CD4-positive, CD25-positive, alpha-beta regulatory T cell (primary cell): ENCODE results near the gene PMFBP1. TPM values are rescaled to one million over a fixed set of nuclear protein-coding genes. Genes with fewer than 3 reads are reported as not detected.

Experiments used
- ATAC-seq, 2 donors: fragments of 150-1000 bp; cut with Tn5 transposase; one replicate each; pipeline ENCODE4 v1.10.0; 2021; ENCODE audit warnings: low read depth in 2 of 2, moderate number of reproducible peaks in 2 of 2, moderate library complexity in 1 of 2
- DNase-seq, 3 donors: peaks; one replicate each; pipeline versions ENCODE4 v3.0.0 to v3.0.0-alpha.2; 2012 to 2022; ENCODE audit warnings: mixed read lengths in 1 of 3
- H3K27ac ChIP-seq: one replicate; pipeline ENCODE4 v1.7.0; 2013; ENCODE audit warnings: mild to moderate bottlenecking, low read length; ENCODE audit not compliant: insufficient read depth, poor library complexity, severe bottlenecking
- H3K27me3 ChIP-seq: one replicate; pipeline ENCODE4 v1.7.0; 2013; ENCODE audit warnings: low read length; ENCODE audit not compliant: control insufficient read depth, insufficient read depth
- H3K36me3 ChIP-seq: one replicate; pipeline ENCODE4 v1.7.0; 2013; ENCODE audit warnings: mild to moderate bottlenecking, low read length, moderate library complexity; ENCODE audit not compliant: control insufficient read depth, insufficient read depth
- H3K4me1 ChIP-seq: 2 replicates; pipeline ENCODE4 v1.7.0; 2013; ENCODE audit warnings: mild to moderate bottlenecking, low read length; ENCODE audit not compliant: insufficient read depth, control insufficient read depth, poor library complexity, severe bottlenecking
- H3K4me3 ChIP-seq: one replicate; pipeline ENCODE4 v1.7.0; 2013; ENCODE audit warnings: low read depth, mild to moderate bottlenecking, low read length, moderate library complexity
- H3K9me3 ChIP-seq, 2 experiments: 1 replicate in 1 of 2; 2 replicates in 1 of 2; pipeline ENCODE4 v1.7.0; 2013; ENCODE audit warnings: low read length in 2 of 2, mild to moderate bottlenecking in 1 of 2, moderate library complexity in 1 of 2; ENCODE audit not compliant: control insufficient read depth in 2 of 2
- H3K27ac Mint-ChIP-seq, 3 donors: one replicate each; pipeline ENCODE4 v1.8.0; 2020 to 2022; ENCODE audit warnings: mild to moderate bottlenecking in 3 of 3, mixed read lengths in 3 of 3, moderate library complexity in 2 of 3
- H3K27me3 Mint-ChIP-seq: one replicate; pipeline ENCODE4 v1.8.0; 2022; ENCODE audit warnings: mild to moderate bottlenecking, mixed read lengths
- H3K36me3 Mint-ChIP-seq: one replicate; pipeline ENCODE4 v1.8.0; 2020; ENCODE audit warnings: mixed read lengths
- H3K4me1 Mint-ChIP-seq, 4 donors: one replicate each; pipeline ENCODE4 v1.8.0; 2020 to 2022; ENCODE audit warnings: mixed read lengths in 4 of 4, mild to moderate bottlenecking in 1 of 4
- H3K4me3 Mint-ChIP-seq, 4 donors: one replicate each; pipeline ENCODE4 v1.8.0; 2020 to 2022; ENCODE audit warnings: mild to moderate bottlenecking in 4 of 4, mixed read lengths in 4 of 4, moderate library complexity in 3 of 4
- H3K9me3 Mint-ChIP-seq, 7 donors: one replicate each; pipeline ENCODE4 v1.8.0; 2020 to 2022; ENCODE audit warnings: mixed read lengths in 7 of 7, mild to moderate bottlenecking in 3 of 7, moderate library complexity in 2 of 7
- polyA plus RNA-seq, 4 donors: library from polyadenylated mRNA; unstranded; fragments of 300-500 nt; fragmentation: Illumina TruSeq; gene quantifications; one replicate each; pipeline ENCODE4 v1.2.3, GENCODE V29; 2021
- total RNA-seq: library from RNA; stranded (reverse); gene quantifications from one replicate; pipeline ENCODE4 v1.2.3, GENCODE V29; 2022

Gene PMFBP1
- total and polyA plus RNA-seq, 5 donors from 2014 or later: 2.0 TPM; not detected in 4

DNA sequence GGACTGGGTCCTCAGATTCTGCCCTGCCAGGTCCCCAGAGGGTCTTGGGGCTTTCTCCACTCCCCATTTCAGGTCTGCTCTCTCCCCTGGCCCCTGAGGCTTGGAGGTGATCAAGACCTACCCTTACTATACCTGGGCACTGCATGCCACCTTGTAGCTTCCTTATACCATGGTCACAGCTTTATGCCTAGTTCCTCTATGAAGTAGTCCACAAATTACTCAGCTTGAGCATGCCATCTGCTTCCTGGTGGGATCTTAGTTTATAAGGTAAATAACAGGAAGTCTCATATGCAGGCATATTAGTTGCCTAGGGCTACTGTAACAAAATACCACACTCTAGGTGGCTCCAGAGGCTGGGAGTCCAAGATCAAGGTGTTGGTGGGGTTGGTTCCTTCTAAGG is 11.0 kb upstream of the PMFBP1 start:
- Mint-ChIP-seq H3K27me3 (no peaks in the 10 kb centered on the region), H3K9me3 (peaks cover 0 to 5% (median 0%) of the 10 kb centered on the region in 7 donors), H3K27ac (no peak overlapping the region), H3K4me3 (no peak overlapping the region), H3K4me1 (no peaks in the 10 kb centered on the region), H3K36me3 (no peaks in the 10 kb centered on the region)
- Histone ChIP-seq H3K9me3 (no peaks in the 10 kb centered on the region), H3K4me1 (no peaks in the 10 kb centered on the region), H3K27me3 (no peaks in the 10 kb centered on the region), H3K4me3 (no peak overlapping the region), H3K27ac (no peak overlapping the region), H3K36me3 (no peaks in the 10 kb centered on the region)
- DNase-seq (no peak), ATAC-seq (no peak)

DNA sequence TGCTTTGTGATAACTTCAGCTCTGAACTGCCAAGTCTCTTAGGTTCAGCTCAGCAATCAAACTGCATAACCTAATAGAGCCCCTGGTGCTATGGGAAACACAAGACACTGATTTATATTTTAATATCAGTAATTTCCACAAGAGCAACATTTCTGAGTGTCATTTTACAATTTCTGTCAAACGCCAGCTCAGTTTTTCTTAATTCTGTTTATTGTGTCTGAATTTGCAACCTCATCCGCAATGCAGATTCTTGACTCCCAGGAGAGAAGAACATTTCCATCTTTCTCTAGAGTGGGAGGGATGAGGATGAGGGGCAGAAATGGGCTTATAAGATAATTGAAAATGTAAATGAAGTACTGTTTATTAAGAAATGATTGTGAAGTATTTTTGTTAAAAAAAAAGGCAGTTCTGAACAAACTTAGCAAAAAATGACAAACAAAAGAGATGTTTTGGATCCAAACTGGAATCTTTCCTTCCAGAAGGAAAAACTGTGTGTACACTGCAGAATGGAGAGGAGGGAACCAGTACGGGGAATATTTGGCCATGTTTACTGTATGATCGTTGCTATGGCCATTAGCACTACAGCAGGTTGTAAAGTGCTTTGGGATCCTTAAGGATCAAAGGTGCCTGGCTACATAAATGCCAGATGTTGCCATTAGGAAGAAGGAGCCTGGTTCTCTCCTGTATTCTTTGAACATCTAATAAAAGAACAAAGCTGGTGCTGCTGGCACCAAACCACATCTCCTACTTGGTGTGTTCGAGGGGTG is 7.4 kb upstream of the PMFBP1 start:
- Mint-ChIP-seq H3K4me1 (no peaks in the 10 kb centered on the region), H3K9me3 (peaks cover 0 to 5% (median 2%) of the 10 kb centered on the region in 7 donors), H3K36me3 (no peaks in the 10 kb centered on the region), H3K27ac (no peak overlapping the region), H3K27me3 (peaks cover 7% of the 10 kb centered on the region), H3K4me3 (no peak overlapping the region)
- DNase-seq (no peak), ATAC-seq (no peak)
- H3K36me3 ChIP-seq: no peaks in the 10 kb centered on the region
- no peaks in the 10 kb centered on the region for H3K27me3 ChIP-seq
- H3K9me3 ChIP-seq: peaks cover 0 to 1% of the 10 kb centered on the region in 2 experiments
- no peak overlapping the region for H3K27ac ChIP-seq
- no peaks in the 10 kb centered on the region for H3K4me1 ChIP-seq
- H3K4me3 ChIP-seq: no peak overlapping the region

DNA sequence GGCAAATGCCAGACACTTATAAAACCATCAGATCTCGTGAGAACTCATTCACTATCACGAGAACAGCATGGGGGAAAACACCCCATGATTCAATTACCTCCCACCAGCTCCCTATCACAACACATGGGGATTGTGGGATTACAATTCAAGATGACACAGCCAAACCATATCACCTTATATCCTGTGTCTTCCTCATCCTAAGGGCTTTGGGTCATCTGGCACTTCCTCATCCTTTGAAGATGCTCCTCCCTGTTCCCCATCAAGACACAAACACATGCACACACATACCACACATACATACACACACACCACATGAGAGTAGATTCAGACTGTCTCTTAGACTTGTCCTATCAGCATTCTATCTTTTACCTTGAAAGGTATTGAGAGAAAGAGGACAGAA is 2.8 kb upstream of the PMFBP1 start:
- DNase-seq: no peak
- no peaks in the 10 kb centered on the region for H3K4me1 ChIP-seq
- no peaks in the 10 kb centered on the region for H3K27me3 ChIP-seq
- peak in 1 of 2 donors; percentile 18 for ATAC-seq
- H3K36me3 ChIP-seq: no peaks in the 10 kb centered on the region
- Mint-ChIP-seq H3K4me3 (no peak overlapping the region), H3K9me3 (peaks cover 0 to 5% (median 2%) of the 10 kb centered on the region in 7 donors), H3K27me3 (peaks cover 10% of the 10 kb centered on the region), H3K27ac (no peak overlapping the region), H3K4me1 (no peaks in the 10 kb centered on the region), H3K36me3 (no peaks in the 10 kb centered on the region)
- peaks cover 0 to 1% of the 10 kb centered on the region in 2 experiments for H3K9me3 ChIP-seq
- no peak overlapping the region for H3K27ac ChIP-seq
- H3K4me3 ChIP-seq: no peak overlapping the region

DNA sequence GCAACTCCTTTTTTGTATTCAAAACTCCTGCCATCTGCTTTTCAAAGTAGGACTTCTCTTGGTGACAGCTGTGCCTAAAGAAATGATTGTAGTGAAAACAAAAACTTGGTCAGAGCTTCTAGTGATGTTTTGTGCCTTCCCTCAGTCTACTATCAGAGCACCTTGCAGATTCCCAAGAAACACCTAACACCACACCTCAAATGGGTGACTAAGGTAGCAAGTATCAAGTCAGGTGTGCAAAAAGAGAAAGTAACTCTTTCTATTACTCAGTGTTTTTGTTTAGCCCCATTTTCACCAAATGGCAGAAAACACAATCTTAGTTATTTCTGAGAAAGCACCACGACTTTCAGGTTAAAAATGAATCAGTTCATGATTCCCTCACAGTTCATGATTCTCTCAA is 2.0 kb upstream of the PMFBP1 start:
- H3K27ac Mint-ChIP-seq: no peak overlapping the region
- H3K4me3 ChIP-seq: no peak overlapping the region
- H3K9me3 ChIP-seq: peaks cover 0 to 1% of the 10 kb centered on the region in 2 experiments
- ATAC-seq: no peak
- H3K4me1 Mint-ChIP-seq: no peaks in the 10 kb centered on the region
- H3K27ac ChIP-seq: no peak overlapping the region
- no peaks in the 10 kb centered on the region for H3K36me3 ChIP-seq
- H3K4me3 Mint-ChIP-seq: no peak overlapping the region
- H3K27me3 ChIP-seq: no peaks in the 10 kb centered on the region
- H3K9me3 Mint-ChIP-seq: peaks cover 0 to 5% (median 2%) of the 10 kb centered on the region in 7 donors
- peaks cover 10% of the 10 kb centered on the region for H3K27me3 Mint-ChIP-seq
- DNase-seq: no peak
- H3K4me1 ChIP-seq: no peaks in the 10 kb centered on the region
- H3K36me3 Mint-ChIP-seq: no peaks in the 10 kb centered on the region

DNA sequence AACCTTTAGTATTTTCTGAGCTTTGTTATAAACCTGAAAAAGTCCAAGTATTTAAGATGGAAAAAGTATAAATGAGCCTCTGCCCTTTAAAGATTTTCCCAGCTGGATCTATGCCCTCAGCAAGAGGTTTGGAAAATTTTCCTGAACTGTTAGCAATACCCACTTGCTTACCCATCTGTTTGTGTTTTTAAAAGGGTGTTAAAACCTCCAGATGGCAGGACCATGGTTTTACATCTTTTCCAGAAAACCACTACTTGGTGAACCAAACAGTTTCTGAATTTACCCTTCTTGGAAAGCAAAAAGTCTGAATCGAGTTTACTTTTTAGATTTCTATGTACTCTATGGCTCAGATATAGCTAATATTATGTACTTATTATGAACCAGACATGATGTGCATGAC is 719 bp downstream of the PMFBP1 start:
- Histone ChIP-seq H3K27ac (no peak overlapping the region), H3K9me3 (no peaks in the 10 kb centered on the region), H3K36me3 (no peaks in the 10 kb centered on the region), H3K4me1 (no peaks in the 10 kb centered on the region), H3K4me3 (no peak overlapping the region), H3K27me3 (no peaks in the 10 kb centered on the region)
- no peak overlapping the region for H3K4me3 Mint-ChIP-seq
- no peaks in the 10 kb centered on the region for H3K36me3 Mint-ChIP-seq
- peaks cover 10% of the 10 kb centered on the region for H3K27me3 Mint-ChIP-seq
- no peak overlapping the region for H3K27ac Mint-ChIP-seq
- H3K9me3 Mint-ChIP-seq: peaks cover 0 to 4% (median 2%) of the 10 kb centered on the region in 7 donors
- no peak for ATAC-seq
- no peaks in the 10 kb centered on the region for H3K4me1 Mint-ChIP-seq
- no peak for DNase-seq

DNA sequence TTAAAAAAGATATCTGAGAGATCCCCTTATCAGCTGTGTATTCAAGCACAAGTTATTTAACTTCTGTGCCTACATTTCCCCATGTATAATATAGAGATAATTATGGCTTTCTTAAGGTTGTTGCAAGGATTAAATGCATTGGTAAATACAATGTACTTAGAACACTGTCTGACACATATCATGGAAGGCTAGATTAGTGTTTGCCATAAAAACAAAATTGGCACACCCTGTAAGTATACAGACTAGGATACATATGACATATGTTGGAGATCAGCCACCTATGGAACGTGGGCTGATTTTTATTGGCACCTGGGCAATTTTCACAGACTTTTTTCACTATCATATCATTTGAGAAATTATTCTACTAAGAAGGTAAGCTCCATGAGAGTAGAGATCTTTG is 2.2 kb downstream of the PMFBP1 start:
- Mint-ChIP-seq H3K27ac (no peak overlapping the region), H3K4me3 (no peak overlapping the region), H3K27me3 (peaks cover 4% of the 10 kb centered on the region), H3K4me1 (no peaks in the 10 kb centered on the region), H3K9me3 (peaks cover 0 to 4% (median under 1%) of the 10 kb centered on the region in 7 donors), H3K36me3 (no peaks in the 10 kb centered on the region)
- Histone ChIP-seq H3K4me1 (no peaks in the 10 kb centered on the region), H3K36me3 (no peaks in the 10 kb centered on the region), H3K27ac (no peak overlapping the region), H3K27me3 (no peaks in the 10 kb centered on the region), H3K9me3 (no peaks in the 10 kb centered on the region), H3K4me3 (no peak overlapping the region)
- DNase-seq (no peak), ATAC-seq (no peak)

DNA sequence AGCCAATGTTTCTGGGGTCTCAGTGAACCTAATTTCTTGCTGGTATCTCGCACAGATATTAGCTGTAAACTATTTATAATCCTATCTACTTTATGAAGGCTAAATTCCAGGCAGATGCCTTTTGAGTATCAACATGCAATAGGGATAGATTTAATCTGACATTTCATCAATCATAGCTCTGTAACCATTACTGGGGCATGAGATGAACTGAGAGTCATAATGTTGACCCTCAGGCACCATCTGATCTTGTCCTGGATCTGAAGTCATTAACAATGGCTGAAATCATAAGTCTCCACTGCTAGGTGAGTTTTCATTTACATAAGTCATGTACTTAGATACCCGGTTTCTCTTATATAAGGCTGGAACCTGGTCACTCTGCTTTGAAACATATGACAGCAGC is 3.6 kb downstream of the PMFBP1 start:
- Histone ChIP-seq H3K27ac (no peak overlapping the region), H3K27me3 (no peaks in the 10 kb centered on the region), H3K36me3 (no peaks in the 10 kb centered on the region), H3K9me3 (no peaks in the 10 kb centered on the region), H3K4me3 (no peak overlapping the region), H3K4me1 (no peaks in the 10 kb centered on the region)
- ATAC-seq (no peak), DNase-seq (no peak)
- H3K4me1 Mint-ChIP-seq: no peaks in the 10 kb centered on the region
- H3K27ac Mint-ChIP-seq: no peak overlapping the region
- peaks cover 0 to 3% (median 0%) of the 10 kb centered on the region in 7 donors for H3K9me3 Mint-ChIP-seq
- H3K27me3 Mint-ChIP-seq: peaks cover 3% of the 10 kb centered on the region
- H3K4me3 Mint-ChIP-seq: no peak overlapping the region
- no peaks in the 10 kb centered on the region for H3K36me3 Mint-ChIP-seq

DNA sequence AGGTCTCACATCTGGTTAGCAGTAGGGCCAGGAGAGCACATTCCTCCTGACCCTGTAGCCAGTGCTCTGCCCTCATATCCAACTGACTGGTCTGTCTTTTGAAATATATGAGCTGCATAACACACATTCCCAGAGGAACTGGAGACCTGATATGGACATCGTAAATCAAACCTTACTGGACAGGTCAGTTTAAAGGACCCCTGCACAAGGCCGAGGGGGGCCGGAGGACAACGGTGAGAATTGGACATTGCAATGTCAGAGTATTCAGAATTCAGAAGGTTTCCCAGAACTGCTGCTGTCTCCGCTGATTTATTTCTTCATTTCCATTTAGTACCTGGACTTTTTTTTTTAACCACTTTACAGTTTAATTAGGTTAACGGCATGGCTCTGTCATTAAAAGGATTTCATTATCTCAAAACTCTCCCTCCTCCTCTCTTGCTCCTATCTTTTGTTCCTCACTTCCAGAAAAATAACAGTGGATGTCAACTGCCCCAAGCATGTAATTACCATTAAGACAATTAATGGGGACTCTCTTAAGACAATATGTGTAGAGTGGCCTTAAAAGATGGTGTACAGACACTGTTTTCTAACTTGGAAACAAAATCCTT is 4.9 kb downstream of the PMFBP1 start:
- no peak overlapping the region for H3K4me3 ChIP-seq
- no peaks in the 10 kb centered on the region for H3K4me1 ChIP-seq
- no peaks in the 10 kb centered on the region for H3K36me3 ChIP-seq
- Mint-ChIP-seq H3K4me1 (no peaks in the 10 kb centered on the region), H3K4me3 (no peak overlapping the region), H3K27me3 (no peaks in the 10 kb centered on the region), H3K9me3 (peaks cover 0 to 5% (median 0%) of the 10 kb centered on the region in 7 donors), H3K27ac (no peak overlapping the region), H3K36me3 (no peaks in the 10 kb centered on the region)
- DNase-seq: no peak
- ATAC-seq: no peak
- H3K27ac ChIP-seq: no peak overlapping the region
- no peaks in the 10 kb centered on the region for H3K9me3 ChIP-seq
- H3K27me3 ChIP-seq: no peaks in the 10 kb centered on the region
